GM21360 (cell line): Measurements from ENCODE around the gene DOCK1.
"Not testable (repeated sequence)": the region's sequence is repeated elsewhere in the genome, so short reads cannot be mapped to it uniquely, and the experiment has no call there.

Experiments used
- ATAC-seq: cut with Tn5 transposase; IDR thresholded peaks from one replicate; pipeline ENCODE4 v1.9.1; 2021; ENCODE audit warnings: mild to moderate bottlenecking, moderate library complexity; ENCODE audit not compliant: unreplicated experiment

DOCK1 gene

GRCh38 chr10:126924180-126924914 is 19.1 kb downstream of the DOCK1 start:
- no peak for ATAC-seq

DNA sequence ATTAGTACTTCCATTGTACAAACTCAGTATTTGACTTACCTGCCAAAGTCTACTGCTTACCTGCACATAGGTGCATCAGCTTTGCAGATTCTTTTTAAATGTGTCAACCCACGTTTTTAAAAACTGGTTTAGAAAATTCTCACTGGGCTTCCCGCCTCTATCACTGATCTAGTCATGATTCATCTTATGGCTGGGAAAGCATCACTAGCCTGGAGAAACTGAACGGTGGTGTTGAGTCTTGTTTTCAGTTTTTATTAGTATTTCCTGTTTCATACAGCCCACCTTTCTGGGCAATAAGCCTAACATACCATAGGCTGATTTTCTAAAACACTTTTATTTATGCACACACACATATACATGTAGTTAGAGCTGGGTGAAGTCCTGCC is 19.7 kb downstream of the DOCK1 start:
- no peak for ATAC-seq

DNA sequence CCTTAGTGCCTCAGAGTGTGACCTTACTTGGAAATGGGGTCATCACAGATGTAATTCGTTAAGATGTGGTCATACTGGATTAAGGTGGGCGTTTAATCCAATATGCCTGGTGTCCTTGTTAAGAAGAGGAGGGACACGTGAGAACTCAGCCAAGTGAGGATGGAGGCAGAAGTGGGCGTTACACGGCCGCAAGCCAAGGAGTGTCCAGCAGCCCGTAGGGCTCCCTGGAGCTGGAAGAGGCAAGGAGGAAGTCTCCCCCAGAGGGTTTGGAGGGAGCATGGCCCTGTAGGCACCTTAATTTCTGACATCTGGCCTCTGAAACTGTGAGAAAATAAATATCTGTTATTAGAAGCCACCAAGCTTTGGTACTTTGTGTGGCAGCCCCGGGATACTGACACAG is 21.3 kb downstream of the DOCK1 start:
- no peak for ATAC-seq

DNA sequence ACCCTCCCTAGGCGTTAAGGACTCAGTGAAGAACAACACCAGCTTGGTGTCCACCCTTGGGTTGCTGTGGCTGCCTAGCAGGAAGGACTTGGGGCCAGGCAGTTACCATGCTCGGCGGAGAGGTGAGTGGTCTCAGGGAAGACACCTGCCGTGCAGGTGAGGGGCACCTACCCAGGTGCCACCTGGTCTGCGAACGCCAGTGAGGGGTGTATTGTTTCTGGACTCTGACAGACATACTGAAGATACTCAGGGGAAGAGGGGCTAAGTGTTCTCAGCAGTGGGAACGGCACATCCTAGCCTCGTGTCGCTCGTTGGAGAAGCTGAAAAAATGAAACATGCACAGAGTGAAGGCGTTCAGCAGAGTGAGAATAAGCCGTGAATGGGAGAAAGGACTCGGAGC is 22.6 kb downstream of the DOCK1 start:
- ATAC-seq = no peak

- ATAC-seq = no peak
These were observed 23.0 kb downstream of the DOCK1 start for GRCh38 chr10:126928274-126928673.

DNA sequence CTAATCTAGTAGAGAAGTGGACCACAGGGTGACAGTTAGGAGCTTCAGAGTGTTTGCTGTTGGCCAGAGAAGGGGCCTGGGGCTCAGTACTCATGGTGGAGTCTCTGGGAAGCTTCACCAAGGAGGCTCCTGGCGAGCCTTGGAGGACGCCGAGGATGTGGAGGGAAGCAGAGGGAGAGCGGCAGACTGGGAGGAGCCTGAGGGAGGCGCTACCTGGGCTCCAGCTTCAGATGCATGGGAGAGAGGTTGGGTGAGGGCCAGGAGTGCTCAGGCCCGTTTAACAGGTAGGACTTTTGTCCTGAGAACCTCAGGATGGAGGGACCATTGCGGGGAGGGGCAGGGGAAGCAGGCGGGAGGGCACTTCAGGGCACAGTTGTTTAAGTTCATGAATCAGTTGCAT is 24.2 kb downstream of the DOCK1 start:
- ATAC-seq = no peak

DNA sequence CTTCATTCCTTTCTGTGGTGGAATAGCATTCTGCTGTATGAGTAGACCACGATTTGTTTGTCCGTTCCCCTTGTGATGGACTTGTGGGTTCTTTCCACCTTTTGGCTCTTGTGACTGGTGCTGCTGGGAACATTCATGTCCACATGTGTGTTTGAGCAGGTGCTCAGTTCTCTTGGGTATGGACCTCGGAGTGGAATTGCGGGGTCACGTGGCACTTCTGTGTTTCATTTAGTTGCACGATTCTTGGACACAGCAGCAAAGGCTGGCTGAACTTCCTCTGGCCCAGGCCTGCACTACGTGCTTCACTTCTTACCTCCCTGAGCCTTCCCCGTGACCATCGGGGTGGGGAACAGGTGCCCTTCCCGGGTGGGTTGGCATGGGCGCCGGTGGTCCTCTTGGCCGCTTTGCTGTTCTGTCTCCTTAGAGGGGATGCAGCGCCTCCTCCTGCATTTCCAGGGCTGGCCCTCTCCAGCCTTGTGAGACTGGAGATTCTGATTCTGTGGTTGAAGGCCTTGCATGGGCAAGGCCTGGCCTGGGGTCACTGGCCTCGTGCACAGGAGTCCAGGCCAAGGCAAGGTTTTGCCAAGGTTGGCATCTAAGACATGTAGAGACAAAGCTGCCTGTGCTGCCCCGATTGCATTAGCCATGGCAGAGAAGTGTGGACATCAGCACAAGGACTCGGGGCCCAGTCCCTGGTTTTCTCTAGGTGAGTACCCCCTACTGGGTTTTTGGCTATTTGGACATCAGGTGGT is 25.1 kb downstream of the DOCK1 start:
- no peak for ATAC-seq

- no peak for ATAC-seq
These were observed 25.8 kb downstream of the DOCK1 start for GRCh38 chr10:126930883-126931503.

DNA sequence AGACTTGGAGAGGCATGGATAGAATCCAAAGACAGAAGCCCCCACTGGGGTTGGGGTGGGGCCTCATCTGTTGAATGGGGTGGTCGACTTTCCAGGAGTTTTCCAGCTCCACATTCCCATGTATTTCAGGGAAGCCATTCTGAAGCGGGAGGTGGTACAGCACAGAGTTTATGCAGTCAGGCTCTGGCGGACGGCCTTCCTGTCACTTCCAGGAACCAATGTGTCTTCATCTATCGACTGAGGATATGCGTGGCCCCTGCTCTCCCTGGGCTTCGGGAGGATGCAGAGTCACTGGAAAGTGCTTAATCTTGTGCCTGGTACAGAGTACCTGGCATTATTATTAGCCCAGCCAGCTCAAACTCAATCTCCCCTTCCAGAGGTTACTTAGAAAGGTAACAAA is 26.3 kb downstream of the DOCK1 start:
- ATAC-seq = no peak

DNA sequence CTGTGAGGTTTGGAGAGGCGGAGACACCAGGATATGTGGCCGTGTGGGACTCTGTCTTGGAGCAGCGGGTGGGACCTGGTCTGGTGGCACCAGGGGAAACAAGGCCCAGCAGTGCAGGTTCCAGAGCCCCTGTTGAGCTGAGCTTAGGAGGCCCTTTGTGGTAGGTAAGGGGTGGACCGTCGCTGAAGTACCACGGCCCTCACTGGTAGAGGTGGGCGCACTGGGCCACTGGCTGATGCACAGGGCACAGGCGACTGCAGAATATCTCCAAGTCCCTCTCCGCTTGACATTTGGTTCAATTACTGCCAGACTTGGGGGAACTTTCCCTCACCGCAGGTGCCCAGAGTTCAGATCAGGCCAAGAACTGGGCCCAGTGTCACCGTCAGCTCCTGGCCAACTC is 27.3 kb downstream of the DOCK1 start:
- no peak for ATAC-seq

GRCh38 chr10:126933116-126933515 is 27.9 kb downstream of the DOCK1 start:
- no peak for ATAC-seq

DNA sequence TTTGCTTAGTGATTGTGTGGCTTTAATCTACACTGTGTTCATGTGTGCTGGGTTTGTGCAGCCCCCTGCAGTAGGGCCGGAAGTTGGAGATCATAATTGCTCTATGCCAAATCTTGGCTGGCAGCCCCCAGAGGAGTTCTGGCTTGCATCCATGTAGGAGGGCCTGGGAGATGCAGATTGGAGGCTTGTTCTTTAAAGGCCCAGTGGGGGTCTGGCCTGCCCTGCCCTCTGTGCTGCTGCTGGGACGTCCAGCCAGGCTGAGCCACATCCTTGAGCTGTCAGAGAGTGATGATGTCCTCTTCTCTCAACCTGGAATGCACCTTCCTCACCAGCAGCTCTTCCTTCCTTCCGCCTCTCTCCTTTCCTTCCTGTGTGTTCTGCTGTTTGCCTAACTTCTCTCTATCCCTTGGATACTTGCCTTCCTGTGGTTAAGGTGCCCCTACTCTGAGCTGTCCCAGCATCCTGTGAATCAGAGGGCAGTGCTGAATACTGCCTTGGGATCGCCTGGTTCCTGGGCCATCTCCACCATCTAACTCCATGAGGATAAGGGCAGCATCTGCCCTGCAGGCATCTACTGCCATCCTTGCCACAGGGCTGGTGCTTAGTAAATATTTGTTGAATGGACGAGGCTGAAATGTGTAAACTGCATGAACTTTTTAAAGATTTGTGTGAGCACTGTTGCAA is 30.2 kb downstream of the DOCK1 start:
- ATAC-seq = no peak

GRCh38 chr10:126937026-126937425 is 31.8 kb downstream of the DOCK1 start:
- ATAC-seq = no peak

GRCh38 chr10:126938121-126938520 is 32.9 kb downstream of the DOCK1 start:
- ATAC-seq = not testable (repeated sequence)

- ATAC-seq = no peak
These were observed 34.5 kb downstream of the DOCK1 start for GRCh38 chr10:126939706-126940105.

GRCh38 chr10:126940670-126941310 is 35.6 kb downstream of the DOCK1 start:
- ATAC-seq = no peak

GRCh38 chr10:126944191-126944590 is 39.0 kb downstream of the DOCK1 start:
- ATAC-seq = no peak

GRCh38 chr10:126945351-126946030 is 40.3 kb downstream of the DOCK1 start:
- no peak for ATAC-seq

- no peak for ATAC-seq
These were observed 41.5 kb downstream of the DOCK1 start for GRCh38 chr10:126946746-126947145.

GRCh38 chr10:126948355-126949160 is 43.3 kb downstream of the DOCK1 start:
- no peak for ATAC-seq
